ENCODE measurements around the gene GMDS. TPM values are rescaled to one million over a fixed set of nuclear protein-coding genes. Genes with fewer than 3 reads are reported as not detected.
A peak's percentile ranks its signal among the peaks of the same experiment; 100 is the strongest.

GMDS gene
- total and polyA plus RNA-seq, 2 of the 13 experiments (the other 11 are each of a cell fraction or from before 2014, with no cell fraction given): 64.4 to 112 TPM

GRCh38 chr6:2186516-2186915, 58.9 kb downstream of the GMDS start (continued):
- TF ChIP-seq, protein P1, sequence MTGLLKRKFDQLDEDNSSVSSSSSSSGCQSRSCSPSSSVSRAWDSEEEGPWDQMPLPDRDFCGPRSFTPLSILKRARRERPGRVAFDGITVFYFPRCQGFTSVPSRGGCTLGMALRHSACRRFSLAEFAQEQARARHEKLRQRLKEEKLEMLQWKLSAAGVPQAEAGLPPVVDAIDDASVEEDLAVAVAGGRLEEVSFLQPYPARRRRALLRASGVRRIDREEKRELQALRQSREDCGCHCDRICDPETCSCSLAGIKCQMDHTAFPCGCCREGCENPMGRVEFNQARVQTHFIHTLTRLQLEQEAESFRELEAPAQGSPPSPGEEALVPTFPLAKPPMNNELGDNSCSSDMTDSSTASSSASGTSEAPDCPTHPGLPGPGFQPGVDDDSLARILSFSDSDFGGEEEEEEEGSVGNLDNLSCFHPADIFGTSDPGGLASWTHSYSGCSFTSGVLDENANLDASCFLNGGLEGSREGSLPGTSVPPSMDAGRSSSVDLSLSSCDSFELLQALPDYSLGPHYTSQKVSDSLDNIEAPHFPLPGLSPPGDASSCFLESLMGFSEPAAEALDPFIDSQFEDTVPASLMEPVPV (CRISPR knock-in tag; IDR thresholded peaks at IDR 0.05): no peak
- TF ChIP-seq MXI1 (IDR thresholded peaks at IDR 0.05; ENCODE audit: borderline replicate concordance, low read depth, low read length) (no peak), KDM1A (CRISPR knock-in tag; IDR thresholded peaks at IDR 0.05) (no peak), ISX (CRISPR knock-in tag; conservative IDR thresholded peaks at IDR 0.05) (no peak), ZNF720 (CRISPR knock-in tag; IDR thresholded peaks at IDR 0.05) (no peak), GATAD1 (CRISPR knock-in tag; IDR thresholded peaks at IDR 0.05) (no peak), ARNTL (CRISPR knock-in tag; IDR thresholded peaks at IDR 0.05) (no peak), NAIF1 (CRISPR knock-in tag; IDR thresholded peaks at IDR 0.05; ENCODE audit: borderline replicate concordance) (no peak)

DNA sequence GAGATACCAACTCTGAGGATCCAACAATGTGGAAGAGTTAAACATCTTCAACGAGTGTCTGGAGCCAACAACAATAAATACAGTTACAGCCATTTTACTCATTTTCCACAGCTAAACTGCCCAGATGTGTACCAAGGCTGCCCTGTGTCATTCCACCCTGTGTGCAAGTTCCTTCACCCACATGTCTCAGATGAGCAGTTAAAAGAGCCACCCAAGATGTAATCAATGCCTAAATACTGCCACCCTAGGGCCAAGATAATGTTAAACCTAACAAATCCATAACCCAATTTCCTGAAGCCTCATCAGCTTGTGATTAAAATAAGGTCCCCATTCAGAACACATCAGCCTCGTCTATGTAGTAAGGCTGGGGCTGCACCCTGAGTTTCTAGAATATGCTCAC, 59.9 kb downstream of the GMDS start:
- no peaks in the 10 kb centered on the region for H3K27me3 ChIP-seq (ENCODE audit: control insufficient read depth in 1 of 2, insufficient read depth in 2 of 2, low read length in 2 of 2)
- H3K9me3 ChIP-seq (ENCODE audit: low read length): no peaks in the 10 kb centered on the region
- ChIA-PET CTCF (ENCODE audit: low intra/inter-chr PET ratio, low total read pairs) (no interaction called here), POLR2A (no interaction called here)
- intact Hi-C loops (cut with micrococcal nuclease; ENCODE audit: unreplicated experiment) (loop anchor here (10.0 kb wide), 1 partner anchor 259 kb away; no protein-coding TSS in a partner anchor), in situ Hi-C loops (cut with HindIII; ENCODE audit: extremely low pct_ligation_motif_present, low pct_unique_long_range_greater_than_20kb) (no loop called here)
- WGBS (ENCODE audit: low lambda C conversion rate): 88% methylated on average over 2 of the region's 2 CpGs
- H3K4me3 ChIP-seq (replicated peaks in 1 of 3; ENCODE audit: insufficient read depth in 1 of 3, low read depth in 2 of 3, low read length in 3 of 3): no peak overlapping the region
- peaks cover 33% of the 10 kb centered on the region for H4K20me1 ChIP-seq (ENCODE audit: insufficient read depth, low read length)
- H3K27ac ChIP-seq (ENCODE audit: extremely low read length, insufficient read depth, low read length): no peak overlapping the region
- H2AFZ ChIP-seq (ENCODE audit: low read length): no peak overlapping the region
- H3K79me2 ChIP-seq (ENCODE audit: insufficient read depth, low read length): peaks cover 99% of the 10 kb centered on the region
- H3K4me2 ChIP-seq (ENCODE audit: low read depth, low read length): no peak overlapping the region
- FAIRE-seq (no peak), DNase-seq (ENCODE audit: low spot score) (no peak), ATAC-seq (no peak)
- BruUV-seq (replicated peaks): no TSS peak
- TF ChIP-seq SNAPC2 (CRISPR knock-in tag; IDR thresholded peaks at IDR 0.05) (no peak), ASH2L (IDR thresholded peaks at IDR 0.05; ENCODE audit: insufficient read length, low read depth, low read length) (no peak), ZNF75D (CRISPR knock-in tag; IDR thresholded peaks at IDR 0.05; ENCODE audit: borderline replicate concordance) (no peak), STAG1 (CRISPR knock-in tag; IDR thresholded peaks at IDR 0.05) (peak; percentile 7; the same call in 1 of the 2 replicates)
- TF ChIP-seq, protein P2, sequence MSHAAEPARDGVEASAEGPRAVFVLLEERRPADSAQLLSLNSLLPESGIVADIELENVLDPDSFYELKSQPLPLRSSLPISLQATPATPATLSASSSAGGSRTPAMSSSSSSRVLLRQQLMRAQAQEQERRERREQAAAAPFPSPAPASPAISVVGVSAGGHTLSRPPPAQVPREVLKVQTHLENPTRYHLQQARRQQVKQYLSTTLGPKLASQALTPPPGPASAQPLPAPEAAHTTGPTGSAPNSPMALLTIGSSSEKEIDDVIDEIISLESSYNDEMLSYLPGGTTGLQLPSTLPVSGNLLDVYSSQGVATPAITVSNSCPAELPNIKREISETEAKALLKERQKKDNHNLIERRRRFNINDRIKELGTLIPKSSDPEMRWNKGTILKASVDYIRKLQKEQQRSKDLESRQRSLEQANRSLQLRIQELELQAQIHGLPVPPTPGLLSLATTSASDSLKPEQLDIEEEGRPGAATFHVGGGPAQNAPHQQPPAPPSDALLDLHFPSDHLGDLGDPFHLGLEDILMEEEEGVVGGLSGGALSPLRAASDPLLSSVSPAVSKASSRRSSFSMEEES (CRISPR knock-in tag; IDR thresholded peaks at IDR 0.05): no peak
- no peak overlapping the region for H3K9ac ChIP-seq (ENCODE audit: insufficient read depth, low read depth, low read length)
- peaks cover 41% of the 10 kb centered on the region for H3K4me1 ChIP-seq (ENCODE audit: insufficient read depth, low read length)
- peaks cover 0 to 2% of the 10 kb centered on the region in 2 experiments; a peak in 2 of 5 replicates for H3K36me3 ChIP-seq (replicated peaks in 1 of 2; ENCODE audit: control insufficient read depth in 1 of 2, insufficient read depth in 2 of 2, low read length in 2 of 2)
